Type B pancreatic cell (in vitro differentiated cells): ENCODE measurements around the gene RPS6KA2. TPM values are rescaled to one million over a fixed set of nuclear protein-coding genes. Genes with fewer than 3 reads are reported as not detected.
A peak's percentile ranks its signal among the peaks of the same experiment; 100 is the strongest.

Source experiments
- DNase-seq: peaks from one replicate; pipeline ENCODE4 v3.0.0; 2021; ENCODE audit warnings: mixed read lengths; ENCODE audit not compliant: unreplicated experiment; ENCODE audit errors: extremely low spot score
- H3K27ac Mint-ChIP-seq: 2 replicates; pipeline ENCODE4 v1.8.0; 2021; ENCODE audit warnings: mild to moderate bottlenecking, mixed read lengths
- H3K27me3 Mint-ChIP-seq: 2 replicates; pipeline ENCODE4 v1.8.0; 2021; ENCODE audit warnings: mixed read lengths
- H3K36me3 Mint-ChIP-seq: 2 replicates; pipeline ENCODE4 v1.8.0; 2021; ENCODE audit warnings: mixed read lengths
- H3K4me1 Mint-ChIP-seq: one replicate; pipeline ENCODE4 v1.8.0; 2021; ENCODE audit warnings: mixed read lengths; ENCODE audit not compliant: unreplicated experiment
- H3K4me3 Mint-ChIP-seq: 2 replicates; pipeline ENCODE4 v1.8.0; 2021; ENCODE audit warnings: mild to moderate bottlenecking, mixed read lengths
- H3K9me3 Mint-ChIP-seq: 2 replicates; pipeline ENCODE4 v1.8.0; 2021; ENCODE audit warnings: mixed read lengths
- total RNA-seq: library from RNA; stranded (reverse); gene quantifications from 2 replicates; pipeline ENCODE4 v1.2.1, GENCODE V29; 2021; ENCODE audit warnings: low replicate concordance
- TF ChIP-seq, protein P1 (sequence below): fragments of 200-600 bp; sonication (generic); conservative IDR thresholded peaks from 2 replicates; pipeline ENCODE4 v1.5.0; 2021; ENCODE audit warnings: antibody characterized with exemption, mild to moderate bottlenecking

Gene RPS6KA2
- total RNA-seq, 1 donor from 2014 or later, result 23.8 TPM

DNA sequence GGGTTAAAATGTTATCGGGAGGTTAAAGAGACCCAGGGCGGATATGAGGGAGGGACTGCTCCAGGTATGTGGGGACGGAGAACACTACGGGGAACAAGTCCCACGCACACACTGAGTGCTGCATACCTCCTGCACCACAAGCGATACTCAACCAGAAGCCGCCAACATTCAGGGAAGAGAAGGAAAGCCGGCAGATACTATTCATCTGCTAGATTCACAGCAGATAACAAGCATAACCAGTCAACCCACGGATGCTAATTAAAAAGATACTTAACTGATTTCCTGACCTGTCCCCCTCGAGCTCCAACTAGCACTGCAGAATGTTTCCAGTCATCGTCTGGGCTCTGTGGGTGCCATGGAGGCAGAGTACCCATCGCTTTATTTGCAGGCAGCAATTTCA lies 45.1 kb upstream of the RPS6KA2 start:
- no peak overlapping the region for H3K27ac Mint-ChIP-seq
- H3K4me1 Mint-ChIP-seq, result peaks cover 32% of the 10 kb centered on the region
- TF ChIP-seq, protein P1, sequence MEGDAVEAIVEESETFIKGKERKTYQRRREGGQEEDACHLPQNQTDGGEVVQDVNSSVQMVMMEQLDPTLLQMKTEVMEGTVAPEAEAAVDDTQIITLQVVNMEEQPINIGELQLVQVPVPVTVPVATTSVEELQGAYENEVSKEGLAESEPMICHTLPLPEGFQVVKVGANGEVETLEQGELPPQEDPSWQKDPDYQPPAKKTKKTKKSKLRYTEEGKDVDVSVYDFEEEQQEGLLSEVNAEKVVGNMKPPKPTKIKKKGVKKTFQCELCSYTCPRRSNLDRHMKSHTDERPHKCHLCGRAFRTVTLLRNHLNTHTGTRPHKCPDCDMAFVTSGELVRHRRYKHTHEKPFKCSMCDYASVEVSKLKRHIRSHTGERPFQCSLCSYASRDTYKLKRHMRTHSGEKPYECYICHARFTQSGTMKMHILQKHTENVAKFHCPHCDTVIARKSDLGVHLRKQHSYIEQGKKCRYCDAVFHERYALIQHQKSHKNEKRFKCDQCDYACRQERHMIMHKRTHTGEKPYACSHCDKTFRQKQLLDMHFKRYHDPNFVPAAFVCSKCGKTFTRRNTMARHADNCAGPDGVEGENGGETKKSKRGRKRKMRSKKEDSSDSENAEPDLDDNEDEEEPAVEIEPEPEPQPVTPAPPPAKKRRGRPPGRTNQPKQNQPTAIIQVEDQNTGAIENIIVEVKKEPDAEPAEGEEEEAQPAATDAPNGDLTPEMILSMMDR, result no peak
- no peak overlapping the region for H3K4me3 Mint-ChIP-seq
- peaks cover 6% of the 10 kb centered on the region for H3K9me3 Mint-ChIP-seq
- H3K36me3 Mint-ChIP-seq, result peaks cover 6% of the 10 kb centered on the region
- H3K27me3 Mint-ChIP-seq, result peaks cover 22% of the 10 kb centered on the region
- DNase-seq, result no peak

DNA sequence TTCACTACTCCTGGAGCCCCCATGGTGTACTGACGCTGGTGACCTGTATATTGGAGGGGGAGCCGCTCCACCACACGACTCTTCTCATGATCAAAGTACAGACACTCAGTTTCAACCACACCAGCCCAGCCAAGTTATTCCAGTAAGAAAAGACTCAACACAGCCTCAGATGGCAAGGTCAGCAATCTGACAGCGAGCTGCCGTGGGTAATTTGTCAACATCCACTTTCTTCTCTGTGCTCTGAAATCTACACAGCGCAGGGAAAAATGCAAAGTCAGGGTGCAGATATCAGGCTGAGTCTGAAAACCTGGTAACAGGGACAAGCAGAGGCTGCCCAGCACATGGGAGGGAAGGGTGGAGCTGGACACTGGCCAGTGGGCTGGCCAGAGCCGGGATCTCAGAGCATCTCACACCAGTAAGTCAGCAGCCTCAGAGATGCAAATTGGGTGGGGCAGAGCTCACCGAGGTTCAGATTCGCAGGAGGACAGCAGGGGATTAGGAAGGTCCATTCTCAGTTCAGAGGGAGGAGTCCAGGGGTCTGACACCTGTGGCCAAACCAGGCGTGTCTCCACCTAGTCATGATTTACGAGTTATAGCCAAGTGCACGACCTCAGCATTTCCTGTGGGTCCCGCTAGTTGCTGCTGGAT lies 44.5 kb upstream of the RPS6KA2 start:
- Mint-ChIP-seq H3K27ac (peak overlapping the region; percentile 63), H3K4me3 (peak overlapping the region; percentile 7), H3K9me3 (peaks cover 3% of the 10 kb centered on the region), H3K4me1 (peaks cover 32% of the 10 kb centered on the region), H3K27me3 (peaks cover 26% of the 10 kb centered on the region), H3K36me3 (peaks cover 3% of the 10 kb centered on the region)
- TF ChIP-seq, protein P1, result no peak
- DNase-seq, result no peak

DNA sequence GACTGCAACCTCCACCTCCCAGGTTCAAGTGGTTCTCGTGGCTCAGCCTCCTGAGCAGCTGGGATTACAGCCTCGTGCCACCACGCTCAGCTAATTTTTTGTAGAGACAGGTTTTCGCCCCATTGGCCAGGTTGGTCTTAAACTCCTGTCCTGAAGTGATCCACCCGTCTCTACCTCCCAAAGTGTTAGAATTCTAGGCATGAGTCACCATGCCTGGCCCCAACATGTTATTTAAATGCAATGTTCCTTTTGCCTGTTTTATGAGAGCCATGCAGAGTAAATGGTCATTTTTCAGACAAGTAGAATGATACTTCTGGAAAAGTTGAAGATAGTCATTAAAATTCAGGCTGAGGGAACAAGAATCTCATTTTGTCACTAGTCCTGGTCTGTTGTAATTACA lies 43.8 kb upstream of the RPS6KA2 start:
- no peaks in the 10 kb centered on the region for H3K9me3 Mint-ChIP-seq
- H3K4me1 Mint-ChIP-seq, result peaks cover 32% of the 10 kb centered on the region
- DNase-seq, result no peak

DNA sequence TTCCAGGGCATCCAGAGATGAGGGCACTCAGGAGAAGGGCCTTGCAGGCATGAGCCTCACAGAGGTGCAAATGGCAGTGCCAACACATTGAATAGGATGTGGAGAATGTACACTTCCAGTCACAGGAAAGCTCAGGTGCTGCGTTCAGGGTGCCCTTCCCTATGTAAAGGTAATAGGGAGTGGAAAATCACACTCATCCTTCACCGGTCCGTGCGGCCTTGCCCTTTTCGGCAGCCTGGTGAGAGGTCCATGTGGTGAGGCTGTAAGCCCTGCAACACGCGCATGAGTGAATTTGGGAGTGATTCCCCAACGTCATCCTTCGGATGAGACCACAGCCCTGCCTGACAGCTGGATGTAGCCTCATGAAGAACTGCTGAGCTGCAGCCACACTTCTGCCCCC lies 43.0 kb upstream of the RPS6KA2 start:
- Mint-ChIP-seq H3K36me3 (no peaks in the 10 kb centered on the region), H3K4me3 (no peak overlapping the region), H3K4me1 (peaks cover 32% of the 10 kb centered on the region), H3K9me3 (no peaks in the 10 kb centered on the region), H3K27me3 (peaks cover 27% of the 10 kb centered on the region), H3K27ac (no peak overlapping the region)
- TF ChIP-seq, protein P1, result no peak
- DNase-seq, result no peak

More for the DNA sequence above, 43.8 kb upstream of the RPS6KA2 start:
- no peaks in the 10 kb centered on the region for H3K36me3 Mint-ChIP-seq
- no peak overlapping the region for H3K4me3 Mint-ChIP-seq
- H3K27ac Mint-ChIP-seq, result no peak overlapping the region
- H3K27me3 Mint-ChIP-seq, result peaks cover 27% of the 10 kb centered on the region
- TF ChIP-seq, protein P1, result no peak

DNA sequence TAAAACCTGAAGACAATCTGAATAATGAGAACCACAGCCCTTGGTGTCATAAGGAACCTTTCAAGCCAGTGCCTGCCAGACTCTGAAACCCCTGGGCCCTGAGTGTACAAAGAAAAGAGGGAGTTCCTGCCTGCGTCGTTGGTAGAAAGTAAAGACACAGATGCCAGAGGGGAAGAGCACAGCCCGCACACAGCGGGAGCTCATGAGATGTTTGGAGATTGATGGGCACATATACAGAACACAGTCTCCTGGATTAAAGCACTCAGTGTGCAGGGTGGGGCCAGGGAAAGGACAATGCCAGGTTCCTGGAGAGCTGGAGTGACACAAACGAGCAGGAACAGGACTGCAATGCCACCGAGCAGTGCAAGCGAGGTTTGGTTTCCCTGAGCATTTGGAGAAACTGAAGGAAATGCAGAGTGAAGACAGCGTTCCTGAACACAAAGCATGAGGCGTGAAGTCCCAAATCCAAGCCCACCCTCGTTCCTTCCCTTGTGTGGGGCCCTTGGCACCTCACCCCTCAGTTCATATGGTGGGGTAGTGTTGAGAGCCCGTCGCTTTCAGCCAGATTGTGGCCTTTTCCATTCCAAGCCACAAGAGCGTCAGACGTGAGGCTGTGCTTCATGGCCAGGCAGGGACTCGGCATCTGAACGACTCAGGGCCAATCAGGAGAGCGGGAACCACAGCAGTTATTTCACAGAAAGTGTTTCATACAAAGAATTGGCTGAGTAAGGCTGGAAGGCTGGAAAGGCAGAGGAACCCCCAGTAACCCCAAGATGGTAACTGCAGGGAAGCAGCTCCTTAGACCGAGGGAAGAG lies 41.0 kb upstream of the RPS6KA2 start:
- TF ChIP-seq, protein P1, result no peak
- Mint-ChIP-seq H3K27me3 (peaks cover 27% of the 10 kb centered on the region), H3K9me3 (no peaks in the 10 kb centered on the region), H3K36me3 (no peaks in the 10 kb centered on the region), H3K27ac (no peak overlapping the region), H3K4me3 (no peak overlapping the region), H3K4me1 (peaks cover 25% of the 10 kb centered on the region)
- DNase-seq, result no peak
